ENCODE results near the gene TBCB.

DNA sequence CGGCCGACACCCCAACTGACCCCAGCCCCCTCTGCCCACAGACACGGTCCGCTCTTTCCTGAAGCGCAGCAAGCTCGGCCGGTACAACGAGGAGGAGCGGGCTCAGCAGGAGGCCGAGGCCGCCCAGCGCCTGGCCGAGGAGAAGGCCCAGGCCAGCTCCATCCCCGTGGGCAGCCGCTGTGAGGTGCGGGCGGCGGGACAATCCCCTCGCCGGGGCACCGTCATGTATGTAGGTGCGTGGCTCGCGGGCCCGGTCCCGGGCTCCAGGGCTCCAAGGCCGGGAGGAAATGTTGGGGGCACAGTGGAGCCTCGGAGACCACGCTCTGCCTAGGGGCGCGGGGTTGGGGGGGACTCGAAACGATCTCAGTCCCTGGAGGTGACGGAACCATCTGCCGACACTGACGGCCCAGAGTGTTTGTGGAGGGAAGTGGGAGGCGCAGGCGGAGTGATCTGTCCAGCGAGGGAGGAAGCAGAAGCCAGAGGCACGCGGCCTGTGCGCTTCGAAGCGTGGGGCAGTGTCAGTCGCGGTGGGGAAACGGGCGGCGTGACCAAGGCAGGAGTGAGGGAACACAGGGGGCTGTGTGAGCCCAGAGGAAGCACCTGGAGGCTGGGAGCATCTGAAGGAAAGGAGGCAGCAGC is 6.3 kb downstream of the TBCB start:
- TF ChIP-seq CTCF (IDR thresholded peaks at IDR 0.05): no peak
- TF ChIP-seq POLR2AphosphoS5 (IDR thresholded peaks at IDR 0.05): no peak
- no peak for TF ChIP-seq POLR2A (IDR thresholded peaks at IDR 0.05)
